Fibroblast of lung (primary cell): ENCODE measurements around the gene FBXO30. TPM values are rescaled to one million over a fixed set of nuclear protein-coding genes. Genes with fewer than 3 reads are reported as not detected.

Source experiments
- DNase-seq, 2 donors: peaks; one replicate each; pipeline versions ENCODE4 v3.0.0 to v3.0.0-alpha.2; 2010; ENCODE audit warnings: low read depth in 2 of 2
- H2AFZ ChIP-seq: 2 replicates; pipeline ENCODE4 v1.5.1; 2012; ENCODE audit warnings: low read length, control low read depth, inconsistent platforms
- H3K27ac ChIP-seq: 2 replicates; pipeline ENCODE4 v1.5.1; 2011; ENCODE audit warnings: low read length, control low read depth; ENCODE audit not compliant: insufficient read depth
- H3K27me3 ChIP-seq: 2 replicates; pipeline ENCODE4 v1.5.1; 2011; ENCODE audit warnings: mild to moderate bottlenecking, low read length; ENCODE audit not compliant: control insufficient read depth, insufficient read depth
- H3K36me3 ChIP-seq: 2 replicates; pipeline ENCODE4 v1.5.1; 2011; ENCODE audit warnings: low read length; ENCODE audit not compliant: control insufficient read depth, insufficient read depth
- H3K4me1 ChIP-seq: 2 replicates; pipeline ENCODE4 v1.5.1; 2011; ENCODE audit warnings: low read length; ENCODE audit not compliant: control insufficient read depth, insufficient read depth; ENCODE audit errors: extremely low read depth
- H3K4me2 ChIP-seq: 2 replicates; pipeline ENCODE4 v1.5.1; 2011; ENCODE audit warnings: low read length, control low read depth; ENCODE audit not compliant: insufficient read depth; ENCODE audit errors: extremely low read depth
- H3K4me3 ChIP-seq, 4 experiments: fragments of 200-600 bp in 1 of 4; sonication (generic) in 1 of 4; replicated peaks in 1 of 4; 2 replicates each; pipeline ENCODE4 v1.5.1; 2011 to 2016; ENCODE audit warnings: low read length in 4 of 4, low read depth in 3 of 4, mild to moderate bottlenecking in 3 of 4, control low read depth in 2 of 4, inconsistent platforms in 1 of 4, mixed read lengths in 1 of 4; ENCODE audit not compliant: insufficient read depth in 1 of 4; ENCODE audit errors: control extremely low read depth in 1 of 4
- H3K79me2 ChIP-seq: 2 replicates; pipeline ENCODE4 v1.5.1; 2012; ENCODE audit warnings: mild to moderate bottlenecking, low read length, inconsistent platforms; ENCODE audit not compliant: control insufficient read depth, insufficient read depth
- H3K9ac ChIP-seq: 2 replicates; pipeline ENCODE4 v1.5.1; 2011; ENCODE audit warnings: mild to moderate bottlenecking, low read length, control low read depth; ENCODE audit not compliant: insufficient read depth
- H3K9me3 ChIP-seq: 2 replicates; pipeline ENCODE4 v1.5.1; 2012; ENCODE audit warnings: low read depth, low read length; ENCODE audit not compliant: control insufficient read depth, insufficient read depth
- H4K20me1 ChIP-seq: 2 replicates; pipeline ENCODE4 v1.5.1; 2011; ENCODE audit warnings: low read length; ENCODE audit not compliant: control insufficient read depth, insufficient read depth; ENCODE audit errors: extremely low read depth
- CTCF ChIP-seq, 2 donors: IDR thresholded peaks in 1 of 2; conservative IDR thresholded peaks in 1 of 2; 1 replicate in 1 of 2; 2 replicates in 1 of 2; pipeline ENCODE4 v1.5.1; 2011 to 2012; ENCODE audit warnings: low read length in 2 of 2, control low read depth in 1 of 2, inconsistent platforms in 1 of 2, low read depth in 1 of 2, mild to moderate bottlenecking in 1 of 2
- EZH2 ChIP-seq: IDR thresholded peaks from 2 replicates; pipeline ENCODE4 v1.5.1; 2012; ENCODE audit warnings: low read length, control low read depth, mild to moderate bottlenecking; ENCODE audit errors: missing control alignments
- polyA minus RNA-seq: library from RNA; depleted of rRNA, polyadenylated mRNA; stranded (reverse); fragments of >200 nt; gene quantifications from 2 replicates; pipeline ENCODE4 v1.2.3, GENCODE V29; 2011; ENCODE audit warnings: low replicate concordance
- polyA plus RNA-seq, 2 donors: library from polyadenylated mRNA; depleted of rRNA in 1 of 2; stranded (reverse) in 1 of 2; unstranded in 1 of 2; fragments of >200 nt; gene quantifications; 2 replicates each; pipeline ENCODE4 v1.2.1, GENCODE V29; 2011 to 2012; ENCODE audit warnings: missing spikeins in 1 of 2
- total RNA-seq: library from RNA; depleted of rRNA; stranded (reverse); fragments of >200 nt; gene quantifications from 2 replicates; pipeline ENCODE4 v1.2.1, GENCODE V29; 2014

Gene FBXO30
- 17.7 and 25.9 TPM in 2 replicates for total RNA-seq
- polyA plus RNA-seq = 9.5 and 11.6 TPM in 2 replicates
- polyA plus RNA-seq (2012) = 7.8 and 8.1 TPM in 2 replicates
- polyA minus RNA-seq = 1.5 and 1.8 TPM in 2 replicates

GRCh38 chr6:145814501-145815308, at the start of gene FBXO30:
FBXO30 (minus strand) TSS chr6:145814795; CDS start chr6:145806405, 8,390 bp downstream.
- Histone ChIP-seq H3K79me2 (peaks cover 47% of the 10 kb centered on the region), H3K27ac (peak within 1 kb of the TSS; percentile 95), H3K4me1 (peaks cover 5% of the 10 kb centered on the region), H3K9me3 (no peaks in the 10 kb centered on the region), H3K27me3 (no peaks in the 10 kb centered on the region), H3K4me2 (peak within 1 kb of the TSS; percentile 97), H3K4me3 (peak within 1 kb of the TSS; percentile 73 to 97 (median 94)), H2AFZ (peak within 1 kb of the TSS; percentile 96), H4K20me1 (no peaks in the 10 kb centered on the region), H3K36me3 (no peaks in the 10 kb centered on the region), H3K9ac (peak within 1 kb of the TSS; percentile 91)
- no peak for TF ChIP-seq EZH2
- peak in 1 of 2 donors; percentile 13 for TF ChIP-seq CTCF (conservative IDR thresholded peaks at IDR 0.05 in 1 of 2, IDR thresholded peaks at IDR 0.05 in 1 of 2; ENCODE audit: low read depth in 1 of 2, low read length in 2 of 2)
- DNase-seq = peak; percentile 87 to 89

GRCh38 chr6:145863988-145864616, 49.5 kb upstream of the FBXO30 start:
- H3K4me2 ChIP-seq = no peak overlapping the region
- H3K9me3 ChIP-seq = no peaks in the 10 kb centered on the region
- H3K36me3 ChIP-seq = no peaks in the 10 kb centered on the region
- H3K4me1 ChIP-seq = no peaks in the 10 kb centered on the region
- no peaks in the 10 kb centered on the region for H3K27me3 ChIP-seq
- no peak overlapping the region for H3K27ac ChIP-seq
- H3K9ac ChIP-seq = no peak overlapping the region
- no peak overlapping the region for H2AFZ ChIP-seq
- H3K4me3 ChIP-seq = no peak overlapping the region
- no peak for DNase-seq
- no peaks in the 10 kb centered on the region for H4K20me1 ChIP-seq
- TF ChIP-seq CTCF (conservative IDR thresholded peaks at IDR 0.05 in 1 of 2, IDR thresholded peaks at IDR 0.05 in 1 of 2; ENCODE audit: low read depth in 1 of 2, low read length in 2 of 2) = no peak
- no peak for TF ChIP-seq EZH2
- H3K79me2 ChIP-seq = no peaks in the 10 kb centered on the region

GRCh38 chr6:145863366-145863765, 48.8 kb upstream of the FBXO30 start:
- Histone ChIP-seq H3K4me3 (no peak overlapping the region), H3K9ac (no peak overlapping the region), H3K79me2 (no peaks in the 10 kb centered on the region), H4K20me1 (no peaks in the 10 kb centered on the region), H3K4me2 (no peak overlapping the region), H3K27ac (no peak overlapping the region), H3K4me1 (no peaks in the 10 kb centered on the region), H3K36me3 (no peaks in the 10 kb centered on the region), H3K9me3 (no peaks in the 10 kb centered on the region), H3K27me3 (no peaks in the 10 kb centered on the region), H2AFZ (no peak overlapping the region)
- TF ChIP-seq EZH2 (no peak), CTCF (conservative IDR thresholded peaks at IDR 0.05 in 1 of 2, IDR thresholded peaks at IDR 0.05 in 1 of 2; ENCODE audit: low read depth in 1 of 2, low read length in 2 of 2) (no peak)
- DNase-seq = no peak
